Stimulated activated CD8-positive, alpha-beta memory T cell treated with anti-CD3 and anti-CD28 coated beads, Interleukin-12 subunit alpha, Interleukin-12 subunit beta, amount 100 ng/mL, for 24 hours (primary cell): ENCODE measurements around the gene TMEM266.

Experiments
- DNase-seq: peaks from one replicate; pipeline ENCODE4 v3.0.0-alpha.2; 2020; ENCODE audit errors: extremely low read depth

The TMEM266 gene

DNA sequence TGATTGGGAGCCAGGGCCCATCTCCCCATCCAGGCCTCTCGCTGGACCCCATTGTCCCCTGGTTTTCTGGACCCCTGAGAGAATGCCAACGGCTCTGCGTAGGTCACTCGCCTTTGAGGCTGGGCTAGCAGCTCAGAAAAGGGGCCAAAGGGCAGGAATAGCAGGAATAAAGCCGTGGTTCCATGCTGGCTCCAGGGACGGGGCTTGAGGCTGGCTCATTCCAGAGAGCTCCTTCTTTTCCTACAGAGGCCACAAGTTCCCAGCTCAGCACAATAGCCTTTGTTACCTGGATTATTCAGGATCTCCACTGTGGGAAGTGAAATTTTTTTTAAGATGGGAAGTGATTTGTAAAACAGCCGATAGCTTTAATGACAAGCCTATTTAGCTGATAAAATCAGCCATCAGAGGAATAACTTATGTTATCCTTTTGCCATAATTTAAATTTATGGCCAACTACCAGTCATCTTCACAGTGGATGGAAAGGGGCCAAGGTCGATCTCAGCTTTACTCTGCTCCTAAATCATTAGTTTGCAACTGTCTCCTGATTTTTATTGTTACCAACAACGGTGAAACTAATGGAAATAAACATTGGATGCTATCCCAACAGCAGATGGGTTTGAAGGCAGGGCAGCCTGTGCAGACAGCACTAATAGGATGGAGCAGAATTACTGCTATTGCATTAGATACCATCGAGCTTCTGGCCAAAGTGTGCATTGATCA lies 124.3 kb downstream of the TMEM266 start:
- DNase-seq = no peak

DNA sequence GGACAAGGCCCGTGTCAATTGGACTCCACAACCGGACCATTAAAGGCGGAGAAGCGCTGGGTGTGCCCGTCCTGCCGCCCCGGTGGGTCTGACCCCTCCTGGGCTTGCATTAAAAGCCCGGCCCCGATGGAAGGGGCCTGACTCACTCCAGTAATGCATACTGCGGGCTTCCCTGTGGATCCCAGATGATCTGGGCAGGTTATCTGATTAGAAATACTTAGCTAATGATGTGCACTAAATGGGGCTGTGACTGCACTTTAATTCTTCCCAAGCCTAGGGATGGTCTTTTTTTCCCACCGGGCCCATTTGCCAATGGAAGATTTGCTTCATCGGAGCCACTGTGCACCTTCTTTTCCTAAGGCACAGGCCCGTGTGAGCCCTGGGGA lies 124.9 kb downstream of the TMEM266 start:
- no peak for DNase-seq

GRCh38 chr15:76185716-76186115 lies 125.9 kb downstream of the TMEM266 start:
- DNase-seq = no peak

GRCh38 chr15:76187163-76187562 lies 127.4 kb downstream of the TMEM266 start:
- DNase-seq = no peak

DNA sequence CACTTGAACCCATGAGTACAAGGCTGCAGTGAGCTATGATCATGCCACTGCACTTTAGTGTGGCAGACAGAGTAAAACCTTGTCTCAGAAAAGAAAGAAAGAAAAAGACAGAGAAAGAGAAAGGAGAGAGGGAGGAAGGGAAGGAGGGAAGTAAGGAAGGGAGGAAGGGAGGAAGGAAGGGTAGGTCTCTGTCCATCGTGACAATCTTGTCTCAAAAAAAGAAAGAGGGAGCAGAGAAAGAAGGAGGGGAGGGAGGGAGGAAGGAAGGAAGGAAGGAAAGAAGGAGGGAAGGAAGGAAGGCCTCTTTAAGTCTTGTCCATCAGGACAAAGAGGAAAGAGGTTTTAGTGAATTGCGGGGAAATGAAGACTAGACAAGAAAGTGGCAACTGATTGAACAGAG lies 129.3 kb downstream of the TMEM266 start:
- no peak for DNase-seq

GRCh38 chr15:76190070-76190564 lies 130.3 kb downstream of the TMEM266 start:
- no peak for DNase-seq

DNA sequence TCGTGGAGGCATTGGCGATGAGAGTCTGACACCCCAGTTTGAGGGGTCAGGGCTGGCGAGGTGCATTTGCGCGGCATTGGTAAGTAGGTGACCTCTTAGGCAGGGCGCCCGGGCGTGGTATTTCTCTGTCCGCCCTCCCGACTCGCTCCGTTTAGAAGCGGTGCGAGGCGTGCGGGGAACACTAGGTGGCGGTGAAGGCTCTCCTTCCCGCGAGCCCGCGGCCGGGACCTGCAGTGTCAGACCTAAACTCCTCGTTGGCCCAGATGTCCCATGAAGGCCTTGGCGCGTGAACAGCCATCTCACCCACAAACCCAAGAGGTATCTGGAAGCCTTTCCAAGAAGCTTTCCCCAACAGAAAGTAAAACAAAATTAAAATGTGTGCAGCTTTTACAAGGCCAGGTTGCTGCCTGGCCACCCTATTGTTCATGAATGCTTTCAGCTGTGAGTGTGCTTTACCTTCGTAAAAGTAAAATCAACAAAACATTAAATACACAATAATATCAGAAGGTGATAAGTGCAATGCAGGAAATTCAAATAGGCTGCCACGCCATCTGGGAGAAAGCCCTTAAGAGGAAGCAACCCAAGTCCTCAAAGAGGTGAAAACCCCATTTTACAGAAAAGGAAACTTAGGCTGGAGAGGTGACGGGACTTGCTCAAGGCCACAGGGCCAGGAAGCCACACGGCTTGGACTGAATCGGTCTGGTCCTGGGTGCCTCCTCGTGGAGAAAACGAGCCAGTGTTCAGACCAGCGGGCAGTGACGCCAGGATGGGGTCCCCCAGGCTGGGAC lies 131.2 kb downstream of the TMEM266 start:
- DNase-seq = peak; percentile 28

GRCh38 chr15:76191539-76192244 lies 131.9 kb downstream of the TMEM266 start:
- no peak for DNase-seq

GRCh38 chr15:76192715-76193114 lies 132.9 kb downstream of the TMEM266 start:
- DNase-seq = no peak

- no peak for DNase-seq
These were observed 134.1 kb downstream of the TMEM266 start for GRCh38 chr15:76193934-76194333.

- no peak for DNase-seq
These were observed 135.9 kb downstream of the TMEM266 start for GRCh38 chr15:76195506-76196268.

DNA sequence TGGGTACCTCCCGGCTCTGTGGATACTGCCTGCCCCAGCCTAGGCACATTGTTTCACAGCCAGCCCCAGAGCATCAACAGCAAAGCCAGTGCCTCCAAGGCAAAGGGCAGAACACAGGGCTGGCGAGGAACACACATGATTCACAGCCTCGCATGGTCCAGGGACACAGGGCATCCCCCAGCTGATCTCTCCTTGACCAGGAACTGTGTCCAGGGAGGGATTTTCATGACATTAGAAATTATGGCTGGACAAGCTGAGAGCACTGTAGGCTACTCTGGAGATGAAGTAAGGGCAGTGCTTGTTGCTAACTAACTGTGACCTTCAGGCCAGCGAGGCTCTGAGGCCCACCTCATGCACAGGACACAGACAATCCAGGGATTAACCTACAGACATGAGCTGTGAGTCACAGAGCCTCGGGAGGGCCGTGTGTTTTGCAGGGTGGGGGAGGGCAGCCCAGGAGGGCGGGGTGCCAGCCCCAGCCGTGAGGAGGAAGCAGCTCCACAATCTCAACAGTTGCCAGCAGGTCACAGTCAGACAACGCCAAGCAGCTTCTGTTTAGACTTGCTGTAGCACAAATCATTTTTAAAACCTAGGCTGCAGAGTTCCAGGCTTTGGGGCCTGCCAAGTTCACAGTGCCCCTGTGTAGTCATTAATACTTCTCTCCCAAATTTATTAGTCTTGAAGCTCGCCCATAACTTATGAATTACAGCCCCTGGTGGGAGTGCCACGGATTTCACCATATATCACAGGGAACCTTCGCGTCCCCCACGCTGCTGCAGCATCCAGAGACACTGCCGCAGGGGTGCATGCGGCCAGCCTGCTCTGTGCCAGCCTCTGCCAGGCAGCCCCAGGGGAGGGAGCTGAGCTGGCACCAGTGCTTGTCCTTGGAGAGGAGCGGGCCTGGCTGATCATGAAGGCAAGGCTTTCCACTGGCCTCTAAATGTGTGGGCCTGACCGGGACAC lies 136.8 kb downstream of the TMEM266 start:
- no peak for DNase-seq

- no peak for DNase-seq
These were observed 138.1 kb downstream of the TMEM266 start for GRCh38 chr15:76197703-76198455.

DNA sequence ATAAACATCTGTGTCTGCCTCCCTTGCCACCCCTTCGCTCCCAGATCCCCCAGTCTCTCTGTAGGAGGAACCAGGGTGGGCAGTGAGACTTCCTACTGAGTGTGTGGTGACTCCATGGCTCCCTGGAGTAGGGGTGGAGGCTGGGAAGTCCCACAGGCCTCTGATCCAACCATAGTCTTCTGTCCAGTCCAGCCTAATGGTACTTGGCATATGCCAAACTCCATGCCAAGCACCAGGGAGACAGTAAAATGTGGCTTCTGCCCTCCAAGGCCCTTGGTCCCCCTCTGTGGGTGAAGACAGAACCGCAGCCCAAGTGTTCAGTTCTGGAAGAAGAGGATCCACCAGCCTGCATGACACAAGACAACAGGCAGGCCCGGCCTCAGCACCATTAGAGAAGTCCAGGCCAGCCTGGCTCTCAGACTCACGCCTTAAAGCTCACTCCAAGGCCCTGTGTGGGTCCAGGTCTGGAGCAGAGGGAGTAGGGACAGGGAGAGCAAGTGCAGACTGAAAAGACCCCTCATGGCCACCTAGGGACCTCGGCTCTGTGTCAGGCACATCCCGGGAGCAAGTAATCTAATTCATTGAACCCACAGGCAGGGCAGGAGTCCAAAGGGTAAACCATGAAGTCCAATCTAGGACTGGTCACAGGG lies 138.8 kb downstream of the TMEM266 start:
- DNase-seq = no peak

- no peak for DNase-seq
These were observed 139.6 kb downstream of the TMEM266 start for GRCh38 chr15:76199106-76200082.

- no peak for DNase-seq
These were observed 140.3 kb downstream of the TMEM266 start for GRCh38 chr15:76200083-76200465.

GRCh38 chr15:76200641-76201105 lies 140.9 kb downstream of the TMEM266 start:
- no peak for DNase-seq
